ENCODE measurements around the gene ENPP1. TPM values are rescaled to one million over a fixed set of nuclear protein-coding genes. Genes with fewer than 3 reads are reported as not detected.
"Not testable (repeated sequence)": the region's sequence is repeated elsewhere in the genome, so short reads cannot be mapped to it uniquely, and the experiment has no call there.

ENPP1 gene
- total RNA-seq, 2 experiments from 2014 or later = 0.19 TPM; not detected in 1

- Mint-ChIP-seq H3K36me3 (ENCODE audit: low read depth) (no peaks in the 10 kb centered on the region), H3K4me1 (ENCODE audit: low read depth) (peaks cover 3% of the 10 kb centered on the region), H3K27me3 (ENCODE audit: low read depth) (peaks cover 20% of the 10 kb centered on the region), H3K27ac (no peak overlapping the region), H3K4me3 (no peak overlapping the region), H3K9me3 (peaks cover 7% of the 10 kb centered on the region)
- no peak for DNase-seq
- CTCF ChIA-PET = interaction anchor here (0.6 to 1.1 kb wide), 2 partner anchors 18 to 201 kb away, joined by 3 read pairs; no protein-coding TSS in a partner anchor
- intact Hi-C loops (cut with micrococcal nuclease) = no loop called here
Measured at GRCh38 chr6:131897050-131897435, 89.2 kb downstream of the ENPP1 start.

- Mint-ChIP-seq H3K4me1 (ENCODE audit: low read depth) (peaks cover 3% of the 10 kb centered on the region), H3K27me3 (ENCODE audit: low read depth) (peaks cover 20% of the 10 kb centered on the region), H3K9me3 (peaks cover 7% of the 10 kb centered on the region), H3K4me3 (no peak overlapping the region), H3K36me3 (ENCODE audit: low read depth) (no peaks in the 10 kb centered on the region), H3K27ac (no peak overlapping the region)
- intact Hi-C loops (cut with micrococcal nuclease) = no loop called here
- DNase-seq = no peak
- CTCF ChIA-PET = interaction anchor here (1.1 kb wide), 1 partner anchor 17 kb away, joined by 3 read pairs; no protein-coding TSS in a partner anchor
Measured at GRCh38 chr6:131897621-131898020, 89.8 kb downstream of the ENPP1 start.

- CTCF ChIA-PET = no interaction called here
- H3K36me3 Mint-ChIP-seq (ENCODE audit: low read depth) = no peaks in the 10 kb centered on the region
Measured at GRCh38 chr6:131898718-131899117, 90.9 kb downstream of the ENPP1 start.

GRCh38 chr6:131900231-131900630 lies 92.4 kb downstream of the ENPP1 start:
- peaks cover 3% of the 10 kb centered on the region for H3K4me1 Mint-ChIP-seq (ENCODE audit: low read depth)
- peaks cover 19% of the 10 kb centered on the region for H3K27me3 Mint-ChIP-seq (ENCODE audit: low read depth)
- CTCF ChIA-PET = no interaction called here
- no peak overlapping the region for H3K27ac Mint-ChIP-seq
- H3K9me3 Mint-ChIP-seq = peaks cover 7% of the 10 kb centered on the region
- no peaks in the 10 kb centered on the region for H3K36me3 Mint-ChIP-seq (ENCODE audit: low read depth)
- no peak for DNase-seq
- intact Hi-C loops (cut with micrococcal nuclease) = no loop called here
- H3K4me3 Mint-ChIP-seq = no peak overlapping the region

More at GRCh38 chr6:131898718-131899117, 90.9 kb downstream of the ENPP1 start:
- intact Hi-C loops (cut with micrococcal nuclease) = no loop called here
- Mint-ChIP-seq H3K27me3 (ENCODE audit: low read depth) (peaks cover 26% of the 10 kb centered on the region), H3K9me3 (peaks cover 7% of the 10 kb centered on the region), H3K4me3 (no peak overlapping the region), H3K4me1 (ENCODE audit: low read depth) (peaks cover 3% of the 10 kb centered on the region), H3K27ac (no peak overlapping the region)
- no peak for DNase-seq

GRCh38 chr6:131901326-131901873 lies 93.6 kb downstream of the ENPP1 start:
- H3K9me3 Mint-ChIP-seq; H3K4me3 Mint-ChIP-seq; intact Hi-C loops (cut with micrococcal nuclease); DNase-seq; H3K4me1 Mint-ChIP-seq (ENCODE audit: low read depth); H3K36me3 Mint-ChIP-seq (ENCODE audit: low read depth); H3K27ac Mint-ChIP-seq: not testable (repeated sequence)
- peaks cover 18% of the 10 kb centered on the region for H3K27me3 Mint-ChIP-seq (ENCODE audit: low read depth)
- CTCF ChIA-PET = interaction anchor here (0.6 kb wide), 1 partner anchor 738 kb away, joined by 3 read pairs; no protein-coding TSS in a partner anchor

- H3K27me3 Mint-ChIP-seq (ENCODE audit: low read depth); CTCF ChIA-PET; H3K4me1 Mint-ChIP-seq (ENCODE audit: low read depth); DNase-seq; H3K27ac Mint-ChIP-seq; H3K36me3 Mint-ChIP-seq (ENCODE audit: low read depth); intact Hi-C loops (cut with micrococcal nuclease); H3K9me3 Mint-ChIP-seq; H3K4me3 Mint-ChIP-seq: not testable (repeated sequence)
Measured at GRCh38 chr6:131903734-131904133, 95.9 kb downstream of the ENPP1 start.

- H3K4me1 Mint-ChIP-seq (ENCODE audit: low read depth); CTCF ChIA-PET; H3K4me3 Mint-ChIP-seq; H3K36me3 Mint-ChIP-seq (ENCODE audit: low read depth); intact Hi-C loops (cut with micrococcal nuclease); DNase-seq; H3K9me3 Mint-ChIP-seq; H3K27me3 Mint-ChIP-seq (ENCODE audit: low read depth); H3K27ac Mint-ChIP-seq: not testable (repeated sequence)
Measured at GRCh38 chr6:131908787-131909186, 101.0 kb downstream of the ENPP1 start.

- Mint-ChIP-seq H3K9me3 (no peaks in the 10 kb centered on the region), H3K4me3 (no peak overlapping the region), H3K27ac (no peak overlapping the region), H3K27me3 (ENCODE audit: low read depth) (peaks cover 11% of the 10 kb centered on the region), H3K36me3 (ENCODE audit: low read depth) (no peaks in the 10 kb centered on the region), H3K4me1 (ENCODE audit: low read depth) (peaks cover 5% of the 10 kb centered on the region)
- DNase-seq = peak; percentile 87
- CTCF ChIA-PET = interaction anchor here (0.6 to 2.7 kb wide), 23 partner anchors 9 to 395 kb away, joined by 3 to 19 read pairs (median 4); partner anchors contain the start of gene MED23
- intact Hi-C loops (cut with micrococcal nuclease) = loop anchor here (1.0 to 10.0 kb wide), 5 partner anchors 127 to 1025 kb away; no protein-coding TSS in a partner anchor
Measured at GRCh38 chr6:131909408-131910218, 101.8 kb downstream of the ENPP1 start.

GRCh38 chr6:131910219-131910589 lies 102.4 kb downstream of the ENPP1 start:
- Mint-ChIP-seq H3K27ac (no peak overlapping the region), H3K36me3 (ENCODE audit: low read depth) (no peaks in the 10 kb centered on the region), H3K9me3 (no peaks in the 10 kb centered on the region), H3K4me3 (no peak overlapping the region), H3K4me1 (ENCODE audit: low read depth) (peaks cover 5% of the 10 kb centered on the region), H3K27me3 (ENCODE audit: low read depth) (peaks cover 14% of the 10 kb centered on the region)
- CTCF ChIA-PET = interaction anchor here (0.6 to 2.7 kb wide), 21 partner anchors 8 to 308 kb away, joined by 3 to 19 read pairs (median 4); partner anchors contain the start of gene MED23
- no peak for DNase-seq
- intact Hi-C loops (cut with micrococcal nuclease) = loop anchor here (1.0 to 10.0 kb wide), 5 partner anchors 128 to 1025 kb away; no protein-coding TSS in a partner anchor

GRCh38 chr6:131910956-131911355 lies 103.1 kb downstream of the ENPP1 start:
- H3K4me1 Mint-ChIP-seq (ENCODE audit: low read depth) = peaks cover 5% of the 10 kb centered on the region
- no peak overlapping the region for H3K27ac Mint-ChIP-seq
- no peak for DNase-seq
- no peaks in the 10 kb centered on the region for H3K36me3 Mint-ChIP-seq (ENCODE audit: low read depth)
- peaks cover 16% of the 10 kb centered on the region for H3K27me3 Mint-ChIP-seq (ENCODE audit: low read depth)
- H3K9me3 Mint-ChIP-seq = no peaks in the 10 kb centered on the region
- intact Hi-C loops (cut with micrococcal nuclease) = loop anchor here (1.0 to 10.0 kb wide), 5 partner anchors 129 to 1026 kb away; no protein-coding TSS in a partner anchor
- no peak overlapping the region for H3K4me3 Mint-ChIP-seq
- CTCF ChIA-PET = interaction anchor here (1.3 to 2.7 kb wide), 5 partner anchors 12 to 283 kb away, joined by 4 to 19 read pairs (median 6); partner anchors contain the start of gene MED23

- intact Hi-C loops (cut with micrococcal nuclease) = loop anchor here (2.0 to 10.0 kb wide), 3 partner anchors 219 to 1027 kb away; no protein-coding TSS in a partner anchor
- H3K4me3 Mint-ChIP-seq = no peak overlapping the region
- CTCF ChIA-PET = no interaction called here
- peaks cover 25% of the 10 kb centered on the region for H3K27me3 Mint-ChIP-seq (ENCODE audit: low read depth)
- peaks cover 11% of the 10 kb centered on the region for H3K4me1 Mint-ChIP-seq (ENCODE audit: low read depth)
- DNase-seq = no peak
- H3K9me3 Mint-ChIP-seq = no peaks in the 10 kb centered on the region
- no peak overlapping the region for H3K27ac Mint-ChIP-seq
- no peaks in the 10 kb centered on the region for H3K36me3 Mint-ChIP-seq (ENCODE audit: low read depth)
Measured at GRCh38 chr6:131911951-131912350, 104.1 kb downstream of the ENPP1 start.

GRCh38 chr6:131914234-131914633 lies 106.4 kb downstream of the ENPP1 start:
- Mint-ChIP-seq H3K27ac (no peak overlapping the region), H3K27me3 (ENCODE audit: low read depth) (peaks cover 45% of the 10 kb centered on the region), H3K36me3 (ENCODE audit: low read depth) (no peaks in the 10 kb centered on the region), H3K4me1 (ENCODE audit: low read depth) (peaks cover 16% of the 10 kb centered on the region), H3K4me3 (no peak overlapping the region), H3K9me3 (no peaks in the 10 kb centered on the region)
- CTCF ChIA-PET = interaction anchor here (0.5 to 2.3 kb wide), 16 partner anchors 9 to 570 kb away, joined by 3 to 14 read pairs (median 6); no protein-coding TSS in a partner anchor
- intact Hi-C loops (cut with micrococcal nuclease) = loop anchor here (2.0 to 10.0 kb wide), 2 partner anchors 365 to 1029 kb away; no protein-coding TSS in a partner anchor
- DNase-seq = no peak

All from activated naive CD4-positive, alpha-beta T cell treated with anti-CD3 and anti-CD28 coated beads for 36 hours (primary cell).